ENCODE data around the gene PARP11.

Gene PARP11

GRCh38 chr12:3803865-3804472, 69.2 kb downstream of the PARP11 start:
- H3K27ac ChIP-seq, result no peak overlapping the region
- TF ChIP-seq, protein P1, sequence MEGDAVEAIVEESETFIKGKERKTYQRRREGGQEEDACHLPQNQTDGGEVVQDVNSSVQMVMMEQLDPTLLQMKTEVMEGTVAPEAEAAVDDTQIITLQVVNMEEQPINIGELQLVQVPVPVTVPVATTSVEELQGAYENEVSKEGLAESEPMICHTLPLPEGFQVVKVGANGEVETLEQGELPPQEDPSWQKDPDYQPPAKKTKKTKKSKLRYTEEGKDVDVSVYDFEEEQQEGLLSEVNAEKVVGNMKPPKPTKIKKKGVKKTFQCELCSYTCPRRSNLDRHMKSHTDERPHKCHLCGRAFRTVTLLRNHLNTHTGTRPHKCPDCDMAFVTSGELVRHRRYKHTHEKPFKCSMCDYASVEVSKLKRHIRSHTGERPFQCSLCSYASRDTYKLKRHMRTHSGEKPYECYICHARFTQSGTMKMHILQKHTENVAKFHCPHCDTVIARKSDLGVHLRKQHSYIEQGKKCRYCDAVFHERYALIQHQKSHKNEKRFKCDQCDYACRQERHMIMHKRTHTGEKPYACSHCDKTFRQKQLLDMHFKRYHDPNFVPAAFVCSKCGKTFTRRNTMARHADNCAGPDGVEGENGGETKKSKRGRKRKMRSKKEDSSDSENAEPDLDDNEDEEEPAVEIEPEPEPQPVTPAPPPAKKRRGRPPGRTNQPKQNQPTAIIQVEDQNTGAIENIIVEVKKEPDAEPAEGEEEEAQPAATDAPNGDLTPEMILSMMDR (conservative IDR thresholded peaks at IDR 0.05), result peak; percentile 96

- H3K27ac ChIP-seq, result peak overlapping the region; percentile 48
- TF ChIP-seq, protein P1 (conservative IDR thresholded peaks at IDR 0.05), result no peak
These were observed 70.5 kb downstream of the PARP11 start for GRCh38 chr12:3802721-3803120.

DNA sequence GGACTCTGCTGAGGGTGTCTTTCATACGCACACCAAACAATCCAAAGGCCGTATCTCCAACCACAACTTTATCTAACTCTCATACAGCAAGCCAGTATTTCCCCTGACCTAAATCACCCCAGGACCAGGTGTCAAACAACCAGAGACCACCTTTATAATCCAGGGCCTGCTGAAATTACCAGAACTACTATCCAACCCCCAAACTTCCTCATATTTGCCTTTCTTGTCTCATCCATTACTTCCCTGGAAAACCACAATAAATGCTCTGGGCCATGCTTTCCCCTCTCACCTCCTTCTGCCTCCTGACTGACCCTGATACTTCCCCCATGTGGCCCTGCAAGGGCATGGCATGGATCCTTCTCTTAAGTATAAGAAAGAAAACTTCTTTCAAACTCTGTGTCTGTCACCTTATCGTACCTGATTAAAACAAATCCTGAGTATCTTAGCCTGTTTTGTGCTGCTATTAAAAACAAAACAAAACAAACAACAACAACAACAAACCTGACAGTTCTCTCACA, 75.6 kb downstream of the PARP11 start:
- TF ChIP-seq, protein P1 (conservative IDR thresholded peaks at IDR 0.05), result no peak
- H3K27ac ChIP-seq, result no peak overlapping the region

GRCh38 chr12:3795492-3796133, 77.6 kb downstream of the PARP11 start:
- H3K27ac ChIP-seq, result peak overlapping the region; percentile 66
- TF ChIP-seq, protein P1 (conservative IDR thresholded peaks at IDR 0.05), result no peak

DNA sequence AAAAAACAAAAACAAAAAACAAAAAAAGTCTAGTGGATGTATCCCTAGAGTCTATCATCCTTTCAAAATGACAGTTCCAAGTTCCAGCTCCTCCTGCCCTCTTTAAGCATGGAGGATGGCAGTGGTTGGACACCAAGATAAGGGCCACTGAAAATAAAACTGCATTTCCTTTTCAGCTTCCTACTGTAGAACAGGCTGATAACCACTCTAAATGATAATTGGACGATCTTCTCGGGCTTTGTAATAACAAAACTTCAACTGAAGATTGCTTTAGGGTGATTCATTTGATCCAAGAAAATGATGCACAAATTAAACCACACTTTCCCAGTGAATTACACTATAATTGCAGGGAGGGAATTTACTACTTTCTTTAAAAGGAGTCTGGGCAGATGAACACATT, 78.1 kb downstream of the PARP11 start:
- TF ChIP-seq, protein P1 (conservative IDR thresholded peaks at IDR 0.05), result no peak
- H3K27ac ChIP-seq, result peak overlapping the region; percentile 66

DNA sequence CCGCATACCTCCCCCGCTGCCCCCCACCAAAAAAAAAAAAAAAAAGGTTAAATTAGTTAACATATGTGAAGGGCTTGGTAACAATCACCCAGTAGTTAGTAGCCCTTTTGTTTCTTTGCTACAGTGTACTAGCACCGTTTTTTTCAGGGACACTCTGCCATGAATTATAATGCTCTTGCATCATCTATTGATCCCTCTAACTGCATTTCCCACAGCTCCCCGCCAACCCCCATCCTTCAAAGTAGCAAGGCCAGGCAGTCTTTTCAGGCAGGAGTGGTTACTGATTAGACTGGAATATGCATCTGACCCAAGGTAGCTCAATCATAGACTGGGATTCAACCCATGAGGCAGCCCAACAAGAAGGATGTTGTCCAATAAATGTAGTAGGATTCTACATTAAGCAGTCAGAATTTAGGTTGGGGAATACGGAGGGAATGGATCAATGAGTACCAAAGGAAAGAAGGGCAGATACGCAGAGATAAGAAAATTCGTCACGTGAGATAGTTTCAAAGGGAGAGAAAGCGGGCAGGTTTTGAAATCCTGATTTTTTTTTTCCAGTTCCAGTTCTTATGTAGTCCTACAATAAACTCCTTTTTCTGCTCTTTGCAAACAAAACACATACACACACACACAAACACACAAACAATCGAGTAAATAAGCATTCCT, 80.4 kb downstream of the PARP11 start:
- TF ChIP-seq, protein P1 (conservative IDR thresholded peaks at IDR 0.05), result no peak
- no peak overlapping the region; the same call in 1 of the 2 replicates for H3K27ac ChIP-seq

DNA sequence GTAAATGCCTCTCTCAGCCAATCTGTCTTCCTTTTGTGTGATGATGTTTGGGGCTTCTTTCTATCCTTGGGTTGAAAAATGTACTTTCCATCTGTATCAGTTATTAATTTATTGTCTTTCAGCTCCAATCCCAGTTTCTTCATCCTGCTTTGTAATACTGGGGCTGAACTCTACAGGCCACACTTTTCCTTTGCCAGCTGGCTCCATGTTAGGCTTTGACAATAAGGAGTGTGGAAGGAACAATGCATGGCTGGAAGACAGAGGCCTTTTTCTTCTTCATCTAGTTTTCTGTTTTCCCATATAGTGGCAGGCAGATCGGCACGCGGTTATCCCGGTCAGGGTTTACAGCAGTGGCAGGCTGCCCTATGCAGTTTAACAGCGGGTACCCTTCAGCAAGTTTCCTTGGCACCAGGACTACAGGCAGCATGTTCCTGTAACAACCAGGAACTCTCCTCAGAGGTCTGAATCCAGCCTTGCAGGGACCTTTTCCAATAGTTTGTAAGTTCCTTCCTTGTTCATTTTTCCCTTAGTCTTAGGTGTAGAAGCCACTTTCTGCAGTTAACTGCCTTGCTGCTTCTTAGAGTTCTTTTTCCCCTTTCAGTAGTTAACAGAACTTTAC, 81.8 kb downstream of the PARP11 start:
- TF ChIP-seq, protein P1 (conservative IDR thresholded peaks at IDR 0.05), result no peak

More for the DNA sequence above, 81.8 kb downstream of the PARP11 start:
- H3K27ac ChIP-seq, result peak overlapping the region; percentile 85
